ENCODE results near the gene MACF1. TPM values are rescaled to one million over a fixed set of nuclear protein-coding genes. Genes with fewer than 3 reads are reported as not detected.

Gene MACF1
- total RNA-seq, 1 experiment from 2014 or later: 265 TPM

GRCh38 chr1:39381839-39382238, 177.3 kb downstream of the MACF1 start:
- no TSS peak for BruUV-seq (replicated peaks)
- H3K36me3 ChIP-seq (ENCODE audit: insufficient read depth, low read length, poor library complexity, severe bottlenecking): peaks cover 34% of the 10 kb centered on the region

DNA sequence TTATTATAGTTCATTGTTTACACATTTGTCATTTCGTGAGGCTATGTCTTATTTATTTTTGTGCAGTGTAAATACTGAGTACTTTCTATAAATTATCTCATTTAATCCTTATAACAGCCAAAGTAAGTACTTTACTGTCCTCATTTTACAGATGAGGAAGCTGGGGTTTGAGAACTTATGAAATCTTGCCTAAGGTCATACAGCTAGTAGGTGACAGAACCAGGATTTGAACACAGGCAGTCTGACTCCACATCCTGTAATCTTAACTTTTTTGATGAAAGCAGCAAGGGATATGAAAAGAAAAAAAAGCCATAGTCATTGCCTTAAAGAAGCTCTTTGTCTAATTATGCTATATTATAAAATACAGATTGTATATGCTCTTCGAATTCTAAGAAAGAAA, 179.8 kb downstream of the MACF1 start:
- BruUV-seq (replicated peaks): no TSS peak
- CTCF ChIA-PET: no interaction called here
- peaks cover 43% of the 10 kb centered on the region for H3K36me3 ChIP-seq (ENCODE audit: insufficient read depth, low read length, poor library complexity, severe bottlenecking)
- H3K4me3 ChIP-seq (ENCODE audit: low read depth, low read length, poor library complexity, severe bottlenecking): no peak overlapping the region
- H3K4me1 ChIP-seq (ENCODE audit: insufficient read depth, low read length, poor library complexity, severe bottlenecking): no peaks in the 10 kb centered on the region
- intact Hi-C loops (cut with micrococcal nuclease; ENCODE audit: unreplicated experiment): no loop called here
- DNase-seq (ENCODE audit: low spot score): no peak
- no peaks in the 10 kb centered on the region for H3K9me3 ChIP-seq (ENCODE audit: low read depth, low read length, poor library complexity, severe bottlenecking)
- no peaks in the 10 kb centered on the region for H3K27me3 ChIP-seq (replicated peaks; ENCODE audit: insufficient read depth, low read depth, low read length, poor library complexity)
- POLR2A ChIA-PET (ENCODE audit: low non-redundant PET): no interaction called here
- no peak overlapping the region for H3K27ac ChIP-seq (ENCODE audit: low read depth, low read length, poor library complexity, severe bottlenecking)
- TF ChIP-seq EZH2 (IDR thresholded peaks at IDR 0.05; ENCODE audit: borderline replicate concordance, low read depth, low read length, poor library complexity, severe bottlenecking) (no peak), CTCF (conservative IDR thresholded peaks at IDR 0.05; ENCODE audit: low read depth, low read length) (no peak)

More at GRCh38 chr1:39381839-39382238, 177.3 kb downstream of the MACF1 start:
- POLR2A ChIA-PET (ENCODE audit: low non-redundant PET): no interaction called here
- intact Hi-C loops (cut with micrococcal nuclease; ENCODE audit: unreplicated experiment): no loop called here
- DNase-seq (ENCODE audit: low spot score): no peak
- CTCF ChIA-PET: interaction anchor here (0.5 kb wide), 1 partner anchor 14 kb away, joined by 3 read pairs; no protein-coding TSS in a partner anchor
- Histone ChIP-seq H3K27me3 (replicated peaks; ENCODE audit: insufficient read depth, low read depth, low read length, poor library complexity) (no peaks in the 10 kb centered on the region), H3K4me1 (ENCODE audit: insufficient read depth, low read length, poor library complexity, severe bottlenecking) (no peaks in the 10 kb centered on the region), H3K9me3 (ENCODE audit: low read depth, low read length, poor library complexity, severe bottlenecking) (no peaks in the 10 kb centered on the region), H3K4me3 (ENCODE audit: low read depth, low read length, poor library complexity, severe bottlenecking) (no peak overlapping the region), H3K27ac (ENCODE audit: low read depth, low read length, poor library complexity, severe bottlenecking) (no peak overlapping the region)
- no peak for TF ChIP-seq CTCF (conservative IDR thresholded peaks at IDR 0.05; ENCODE audit: low read depth, low read length)
- TF ChIP-seq EZH2 (IDR thresholded peaks at IDR 0.05; ENCODE audit: borderline replicate concordance, low read depth, low read length, poor library complexity, severe bottlenecking): no peak

DNA sequence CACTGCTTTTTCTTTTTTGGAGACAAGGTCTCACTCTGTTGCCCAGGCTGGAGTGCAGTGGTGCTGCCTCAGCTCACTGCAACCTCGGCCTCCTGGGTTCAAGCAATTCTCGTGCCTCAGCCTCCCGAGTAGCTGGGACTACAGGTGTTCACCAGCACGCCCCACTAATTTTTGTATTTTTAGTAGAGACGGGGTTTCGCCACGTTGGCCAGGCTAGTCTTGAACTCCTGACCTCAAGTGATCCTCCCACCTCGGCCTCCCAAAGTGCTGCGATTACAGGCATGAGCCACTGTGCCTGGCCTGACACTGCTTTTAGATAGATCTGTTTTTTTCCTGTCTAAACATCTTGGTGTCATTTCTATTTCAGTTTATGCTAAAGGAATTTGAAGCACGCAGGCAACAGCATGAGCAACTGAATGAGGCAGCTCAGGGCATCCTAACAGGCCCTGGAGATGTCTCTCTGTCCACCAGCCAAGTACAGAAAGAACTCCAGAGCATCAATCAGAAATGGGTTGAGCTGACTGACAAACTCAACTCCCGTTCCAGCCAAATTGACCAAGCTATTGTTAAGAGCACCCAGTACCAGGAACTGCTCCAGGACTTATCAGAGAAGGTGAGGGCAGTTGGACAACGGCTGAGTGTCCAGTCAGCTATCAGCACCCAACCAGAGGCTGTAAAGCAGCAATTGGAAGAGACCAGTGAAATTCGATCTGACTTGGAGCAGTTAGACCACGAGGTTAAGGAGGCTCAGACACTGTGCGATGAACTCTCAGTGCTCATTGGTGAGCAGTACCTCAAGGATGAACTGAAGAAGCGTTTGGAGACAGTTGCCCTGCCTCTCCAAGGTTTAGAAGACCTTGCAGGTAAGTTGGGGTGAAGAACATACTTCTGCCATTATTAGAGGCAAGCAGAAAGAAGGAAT, 180.8 kb downstream of the MACF1 start:
- no peak overlapping the region for H3K27ac ChIP-seq (ENCODE audit: low read depth, low read length, poor library complexity, severe bottlenecking)

More for the DNA sequence above, 180.8 kb downstream of the MACF1 start:
- no peaks in the 10 kb centered on the region for H3K27me3 ChIP-seq (replicated peaks; ENCODE audit: insufficient read depth, low read depth, low read length, poor library complexity)
- POLR2A ChIA-PET (ENCODE audit: low non-redundant PET): no interaction called here
- intact Hi-C loops (cut with micrococcal nuclease; ENCODE audit: unreplicated experiment): no loop called here
- no TSS peak for BruUV-seq (replicated peaks)
- no peaks in the 10 kb centered on the region for H3K4me1 ChIP-seq (ENCODE audit: insufficient read depth, low read length, poor library complexity, severe bottlenecking)
- H3K36me3 ChIP-seq (ENCODE audit: insufficient read depth, low read length, poor library complexity, severe bottlenecking): peaks cover 33% of the 10 kb centered on the region
- H3K4me3 ChIP-seq (ENCODE audit: low read depth, low read length, poor library complexity, severe bottlenecking): no peak overlapping the region
- DNase-seq (ENCODE audit: low spot score): no peak
- TF ChIP-seq CTCF (conservative IDR thresholded peaks at IDR 0.05; ENCODE audit: low read depth, low read length) (no peak), EZH2 (IDR thresholded peaks at IDR 0.05; ENCODE audit: borderline replicate concordance, low read depth, low read length, poor library complexity, severe bottlenecking) (no peak)
- no peaks in the 10 kb centered on the region for H3K9me3 ChIP-seq (ENCODE audit: low read depth, low read length, poor library complexity, severe bottlenecking)
- CTCF ChIA-PET: no interaction called here

Measured in A673 (cell line).